Hepatocyte (in vitro differentiated cells): ENCODE data around the gene TAGLN3. TPM values are rescaled to one million over a fixed set of nuclear protein-coding genes. Genes with fewer than 3 reads are reported as not detected.

ENCODE experiments used
- DNase-seq: peaks from one replicate; pipeline ENCODE4 v3.0.0-alpha.2; 2016; ENCODE audit warnings: low spot score
- H2AFZ ChIP-seq: fragments of 200-600 bp; sonication (generic); 2 replicates; pipeline ENCODE4 v1.6.0; 2016; ENCODE audit warnings: antibody characterized with exemption, mild to moderate bottlenecking
- H3K27ac ChIP-seq: fragments of 200-600 bp; sonication (generic); 2 replicates; pipeline ENCODE4 v1.5.1; 2016; ENCODE audit warnings: mild to moderate bottlenecking
- H3K27me3 ChIP-seq: fragments of 200-600 bp; sonication (generic); 2 replicates; pipeline ENCODE4 v1.6.1; 2016
- H3K36me3 ChIP-seq: fragments of 200-600 bp; sonication (generic); replicated peaks from 2 replicates; pipeline ENCODE4 v1.5.1; 2016; ENCODE audit warnings: low read depth; ENCODE audit not compliant: insufficient read depth
- H3K4me1 ChIP-seq: fragments of 200-600 bp; sonication (generic); 2 replicates; pipeline ENCODE4 v1.5.1; 2016; ENCODE audit warnings: mild to moderate bottlenecking, moderate library complexity; ENCODE audit not compliant: insufficient read depth
- H3K4me2 ChIP-seq: fragments of 200-600 bp; sonication (generic); 2 replicates; pipeline ENCODE4 v1.6.0; 2016
- H3K4me3 ChIP-seq: fragments of 200-600 bp; sonication (generic); 2 replicates; pipeline ENCODE4 v1.5.1; 2016; ENCODE audit warnings: mild to moderate bottlenecking
- H3K79me2 ChIP-seq: fragments of 200-600 bp; sonication (generic); 2 replicates; pipeline ENCODE4 v1.6.0; 2017; ENCODE audit warnings: mild to moderate bottlenecking
- H3K9me2 ChIP-seq: fragments of 200-600 bp; sonication (generic); replicated peaks from 2 replicates; pipeline ENCODE4 v1.6.0; 2017; ENCODE audit warnings: mild to moderate bottlenecking; ENCODE audit not compliant: insufficient read depth
- H3K9me3 ChIP-seq: fragments of 200-600 bp; sonication (generic); 2 replicates; pipeline ENCODE4 v1.5.1; 2016; ENCODE audit warnings: low read depth, mild to moderate bottlenecking
- H4K20me1 ChIP-seq: fragments of 200-600 bp; sonication (generic); 2 replicates; pipeline ENCODE4 v1.6.0; 2016; ENCODE audit warnings: mild to moderate bottlenecking; ENCODE audit not compliant: insufficient read depth, poor library complexity, severe bottlenecking
- EZH2 ChIP-seq: fragments of 200-600 bp; sonication (generic); IDR thresholded peaks from 2 replicates; pipeline ENCODE4 v1.6.1; 2016; ENCODE audit warnings: antibody characterized with exemption, mild to moderate bottlenecking, borderline replicate concordance
- EZH2phosphoT487 ChIP-seq: fragments of 200-600 bp; sonication (generic); IDR thresholded peaks from one replicate; pipeline ENCODE4 v1.6.1; 2018; ENCODE audit warnings: antibody characterized with exemption, mild to moderate bottlenecking, low read depth, moderate library complexity; ENCODE audit not compliant: unreplicated experiment, severe bottlenecking
- WGBS: methylation state at CpG from one replicate; pipeline ENCODE4 v1.1.6; 2016; ENCODE audit warnings: low lambda C conversion rate; ENCODE audit errors: missing lambda C conversion rate; 5-methylcytosine and 5-hydroxymethylcytosine counted together
- polyA plus RNA-seq: library from polyadenylated mRNA; unstranded; fragments of >200 nt; fragmentation: Nextera tagmentation; extraction: Ambion mirVana; gene quantifications from 2 replicates; pipeline ENCODE4 v1.2.1, GENCODE V29; 2016
- total RNA-seq: library from RNA; depleted of rRNA; stranded (reverse); fragments of >200 nt; gene quantifications from 2 replicates; pipeline ENCODE4 v1.2.3, GENCODE V29; 2014
- TF ChIP-seq, protein P1 (sequence below): fragments of 200-600 bp; sonication (generic); IDR thresholded peaks from 2 replicates; pipeline ENCODE4 v1.5.1; 2016; ENCODE audit warnings: antibody characterized with exemption, mild to moderate bottlenecking; ENCODE audit not compliant: poor library complexity

TAGLN3 gene
- total and polyA plus RNA-seq, 2 experiments from 2014 or later: 0.51 to 2.1 TPM

DNA sequence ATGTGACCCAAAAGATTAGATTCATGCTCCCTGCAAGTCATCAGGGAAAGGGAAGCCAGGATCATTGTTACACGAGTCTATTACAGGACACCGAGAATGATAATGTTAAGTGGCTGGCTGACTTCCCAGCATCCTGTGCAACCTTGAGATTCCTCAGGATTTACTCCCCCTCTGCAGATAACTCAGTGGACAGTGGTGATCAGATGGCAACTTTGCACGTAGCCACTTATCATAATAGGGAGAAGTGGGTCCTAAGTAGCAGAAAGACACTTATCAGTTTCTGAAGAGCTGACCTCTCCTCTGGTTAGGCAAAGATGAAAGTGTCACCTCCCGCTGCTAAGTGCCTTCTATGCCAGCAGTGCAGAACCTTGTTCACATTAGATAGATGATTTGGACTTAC lies 29.1 kb downstream of the TAGLN3 start:
- no peak overlapping the region for H3K4me3 ChIP-seq
- 56% methylated on average over 4 of the region's 4 CpGs for WGBS
- H3K36me3 ChIP-seq: no peaks in the 10 kb centered on the region
- H4K20me1 ChIP-seq: no peaks in the 10 kb centered on the region
- no peaks in the 10 kb centered on the region for H3K9me3 ChIP-seq
- H3K79me2 ChIP-seq: no peaks in the 10 kb centered on the region
- H3K4me2 ChIP-seq: no peak overlapping the region
- no peak overlapping the region for H2AFZ ChIP-seq
- H3K27me3 ChIP-seq: no peaks in the 10 kb centered on the region
- no peak for TF ChIP-seq EZH2
- no peak for TF ChIP-seq EZH2phosphoT487
- TF ChIP-seq, protein P1, sequence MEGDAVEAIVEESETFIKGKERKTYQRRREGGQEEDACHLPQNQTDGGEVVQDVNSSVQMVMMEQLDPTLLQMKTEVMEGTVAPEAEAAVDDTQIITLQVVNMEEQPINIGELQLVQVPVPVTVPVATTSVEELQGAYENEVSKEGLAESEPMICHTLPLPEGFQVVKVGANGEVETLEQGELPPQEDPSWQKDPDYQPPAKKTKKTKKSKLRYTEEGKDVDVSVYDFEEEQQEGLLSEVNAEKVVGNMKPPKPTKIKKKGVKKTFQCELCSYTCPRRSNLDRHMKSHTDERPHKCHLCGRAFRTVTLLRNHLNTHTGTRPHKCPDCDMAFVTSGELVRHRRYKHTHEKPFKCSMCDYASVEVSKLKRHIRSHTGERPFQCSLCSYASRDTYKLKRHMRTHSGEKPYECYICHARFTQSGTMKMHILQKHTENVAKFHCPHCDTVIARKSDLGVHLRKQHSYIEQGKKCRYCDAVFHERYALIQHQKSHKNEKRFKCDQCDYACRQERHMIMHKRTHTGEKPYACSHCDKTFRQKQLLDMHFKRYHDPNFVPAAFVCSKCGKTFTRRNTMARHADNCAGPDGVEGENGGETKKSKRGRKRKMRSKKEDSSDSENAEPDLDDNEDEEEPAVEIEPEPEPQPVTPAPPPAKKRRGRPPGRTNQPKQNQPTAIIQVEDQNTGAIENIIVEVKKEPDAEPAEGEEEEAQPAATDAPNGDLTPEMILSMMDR: no peak
- no peaks in the 10 kb centered on the region for H3K4me1 ChIP-seq
- no peaks in the 10 kb centered on the region for H3K9me2 ChIP-seq
- DNase-seq: no peak
- H3K27ac ChIP-seq: no peak overlapping the region

- Histone ChIP-seq H3K9me3 (no peaks in the 10 kb centered on the region), H3K79me2 (no peaks in the 10 kb centered on the region), H2AFZ (no peak overlapping the region), H4K20me1 (no peaks in the 10 kb centered on the region), H3K4me1 (no peaks in the 10 kb centered on the region), H3K36me3 (no peaks in the 10 kb centered on the region), H3K4me2 (no peak overlapping the region), H3K4me3 (no peak overlapping the region), H3K27me3 (no peaks in the 10 kb centered on the region), H3K9me2 (no peaks in the 10 kb centered on the region), H3K27ac (no peak overlapping the region)
- WGBS: 93% methylated on average over 5 of the region's 5 CpGs
- no peak for TF ChIP-seq EZH2
- TF ChIP-seq EZH2phosphoT487: no peak
- TF ChIP-seq, protein P1: no peak
- no peak for DNase-seq
These were observed 32.2 kb downstream of the TAGLN3 start for GRCh38 chr3:112030901-112031300.

GRCh38 chr3:112032098-112032731 lies 33.5 kb downstream of the TAGLN3 start:
- no peak for DNase-seq
- H3K27ac ChIP-seq: no peak overlapping the region

More at GRCh38 chr3:112032098-112032731, 33.5 kb downstream of the TAGLN3 start:
- H3K36me3 ChIP-seq: no peaks in the 10 kb centered on the region
- H3K27me3 ChIP-seq: no peaks in the 10 kb centered on the region
- no peaks in the 10 kb centered on the region for H3K4me1 ChIP-seq
- H3K4me3 ChIP-seq: no peak overlapping the region
- no peaks in the 10 kb centered on the region for H4K20me1 ChIP-seq
- WGBS: 70% methylated on average over 5 of the region's 5 CpGs
- H2AFZ ChIP-seq: no peak overlapping the region
- H3K4me2 ChIP-seq: no peak overlapping the region
- H3K9me2 ChIP-seq: no peaks in the 10 kb centered on the region
- H3K9me3 ChIP-seq: no peaks in the 10 kb centered on the region
- no peaks in the 10 kb centered on the region for H3K79me2 ChIP-seq
- TF ChIP-seq, protein P1: no peak
- TF ChIP-seq EZH2phosphoT487: no peak
- TF ChIP-seq EZH2: no peak
